ENCODE results near the gene SEC16B.

The SEC16B gene

DNA sequence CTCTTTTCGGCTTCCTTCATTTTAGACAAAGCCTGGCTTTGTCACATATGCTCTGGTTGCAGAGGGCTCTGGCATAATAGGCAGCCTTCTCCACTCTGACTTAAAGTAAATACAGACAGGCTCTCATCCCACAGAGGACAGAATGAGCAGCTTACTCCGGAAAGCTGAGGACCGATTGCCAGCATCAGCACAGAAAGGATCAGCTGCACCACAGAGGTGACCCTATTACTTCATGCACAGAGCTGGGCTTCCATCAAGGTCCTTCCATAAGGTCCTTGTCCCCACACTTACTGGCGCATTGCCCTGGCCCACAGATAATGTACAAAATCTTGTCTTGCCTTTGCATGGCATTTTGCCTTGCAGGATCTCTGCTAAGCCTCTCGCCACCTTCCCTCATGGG, 67.6 kb downstream of the SEC16B start:
- DNase-seq (ENCODE audit: low read depth), result no peak
- H3K4me3 ChIP-seq (ENCODE audit: low read length), result no peak overlapping the region
- TF ChIP-seq, protein P1, sequence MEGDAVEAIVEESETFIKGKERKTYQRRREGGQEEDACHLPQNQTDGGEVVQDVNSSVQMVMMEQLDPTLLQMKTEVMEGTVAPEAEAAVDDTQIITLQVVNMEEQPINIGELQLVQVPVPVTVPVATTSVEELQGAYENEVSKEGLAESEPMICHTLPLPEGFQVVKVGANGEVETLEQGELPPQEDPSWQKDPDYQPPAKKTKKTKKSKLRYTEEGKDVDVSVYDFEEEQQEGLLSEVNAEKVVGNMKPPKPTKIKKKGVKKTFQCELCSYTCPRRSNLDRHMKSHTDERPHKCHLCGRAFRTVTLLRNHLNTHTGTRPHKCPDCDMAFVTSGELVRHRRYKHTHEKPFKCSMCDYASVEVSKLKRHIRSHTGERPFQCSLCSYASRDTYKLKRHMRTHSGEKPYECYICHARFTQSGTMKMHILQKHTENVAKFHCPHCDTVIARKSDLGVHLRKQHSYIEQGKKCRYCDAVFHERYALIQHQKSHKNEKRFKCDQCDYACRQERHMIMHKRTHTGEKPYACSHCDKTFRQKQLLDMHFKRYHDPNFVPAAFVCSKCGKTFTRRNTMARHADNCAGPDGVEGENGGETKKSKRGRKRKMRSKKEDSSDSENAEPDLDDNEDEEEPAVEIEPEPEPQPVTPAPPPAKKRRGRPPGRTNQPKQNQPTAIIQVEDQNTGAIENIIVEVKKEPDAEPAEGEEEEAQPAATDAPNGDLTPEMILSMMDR (IDR thresholded peaks at IDR 0.05; ENCODE audit: insufficient read depth, low read depth, low read length, missing control alignments), result no peak

DNA sequence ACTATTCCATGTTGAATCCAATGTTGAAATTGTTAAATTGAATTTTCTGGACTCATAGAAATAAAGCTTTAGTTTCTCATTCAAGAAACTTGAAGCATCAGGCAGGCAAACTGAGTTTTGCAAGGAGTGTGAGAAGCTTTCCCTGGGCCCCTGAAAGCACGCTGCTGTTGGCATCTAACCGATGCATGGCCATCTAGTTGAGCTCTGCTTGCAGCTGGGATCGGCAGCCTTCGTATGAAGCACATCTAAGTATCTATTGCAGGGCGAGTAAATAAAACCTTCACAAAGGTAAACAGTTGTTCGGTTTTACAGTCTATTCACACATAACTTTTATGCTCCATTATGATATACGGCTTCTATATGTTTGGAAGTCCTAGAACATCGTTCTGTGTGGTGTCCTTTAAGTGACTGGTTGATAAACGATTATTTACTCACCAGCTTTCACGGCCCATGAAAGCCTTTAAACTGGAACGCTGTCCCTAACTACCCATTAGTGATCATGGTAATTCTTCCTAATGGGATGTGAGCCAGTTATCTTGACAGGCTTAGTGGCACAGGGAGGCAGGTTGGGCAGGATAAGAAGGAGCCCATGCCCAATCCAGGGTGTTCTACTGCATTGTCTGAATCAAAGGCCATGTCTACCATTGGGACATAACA, 71.7 kb downstream of the SEC16B start:
- DNase-seq (ENCODE audit: low read depth), result no peak
- H3K4me3 ChIP-seq (ENCODE audit: low read length), result no peak overlapping the region
- TF ChIP-seq, protein P1 (IDR thresholded peaks at IDR 0.05; ENCODE audit: insufficient read depth, low read depth, low read length, missing control alignments), result no peak

DNA sequence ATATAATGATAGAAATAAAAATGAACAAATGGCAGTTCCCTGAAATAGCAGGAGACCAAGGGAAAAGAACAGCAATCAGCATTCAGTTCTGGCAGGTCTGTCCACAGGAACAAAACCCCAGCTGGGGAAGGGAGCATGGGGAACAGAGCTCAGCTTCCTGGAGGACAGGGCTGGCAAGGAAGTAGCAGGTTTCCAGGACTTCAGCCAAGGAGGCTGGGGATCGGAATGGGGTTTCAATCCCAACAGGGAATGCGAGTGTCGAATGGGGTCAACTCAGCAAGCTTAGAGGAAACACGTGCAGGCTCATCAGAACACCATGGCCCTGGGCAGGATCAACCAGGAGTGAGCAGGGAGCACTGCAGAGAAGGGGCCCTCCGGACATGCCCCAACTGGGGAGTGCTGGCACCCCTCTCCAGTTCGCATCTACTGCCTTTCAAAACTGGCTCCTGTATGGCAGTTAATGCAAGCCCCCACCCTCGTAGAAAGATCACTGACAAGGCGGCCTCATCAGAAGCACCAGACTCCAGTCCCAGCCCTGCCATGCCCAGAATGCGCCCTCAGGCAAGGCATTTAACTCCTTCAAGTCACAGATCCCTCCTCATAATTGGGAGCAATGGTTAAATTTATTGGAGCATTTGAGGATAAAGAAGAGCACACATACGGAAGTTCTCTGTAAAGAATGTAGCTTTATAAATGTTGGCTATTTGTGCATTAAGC, 72.4 kb downstream of the SEC16B start:
- no peak overlapping the region for H3K4me3 ChIP-seq (ENCODE audit: low read length)
- TF ChIP-seq, protein P1 (IDR thresholded peaks at IDR 0.05; ENCODE audit: insufficient read depth, low read depth, low read length, missing control alignments), result no peak

More for the DNA sequence above, 72.4 kb downstream of the SEC16B start:
- DNase-seq (ENCODE audit: low read depth), result no peak
